SW 1271 (cell line): ENCODE measurements around the gene C10orf62.
A peak's percentile ranks its signal among the peaks of the same experiment; 100 is the strongest.
"Not testable (repeated sequence)": the region's sequence is repeated elsewhere in the genome, so short reads cannot be mapped to it uniquely, and the experiment has no call there.

ENCODE experiments used
- DNase-seq, 2 experiments: peaks; one replicate each; lab custom pipeline; 2025; lab: John Stamatoyannopoulos, UW

The C10orf62 gene, protein sequence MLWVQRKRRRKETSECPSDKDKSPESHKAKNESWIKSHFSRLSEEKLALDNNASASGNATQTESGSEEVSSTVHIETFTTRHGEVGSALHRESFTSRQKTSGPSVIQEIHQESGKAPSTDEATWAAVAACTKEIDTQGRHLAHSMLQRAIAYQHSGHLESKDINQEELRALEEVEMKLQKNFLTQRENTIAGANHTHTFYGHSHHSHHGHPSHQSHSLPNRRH

DNA sequence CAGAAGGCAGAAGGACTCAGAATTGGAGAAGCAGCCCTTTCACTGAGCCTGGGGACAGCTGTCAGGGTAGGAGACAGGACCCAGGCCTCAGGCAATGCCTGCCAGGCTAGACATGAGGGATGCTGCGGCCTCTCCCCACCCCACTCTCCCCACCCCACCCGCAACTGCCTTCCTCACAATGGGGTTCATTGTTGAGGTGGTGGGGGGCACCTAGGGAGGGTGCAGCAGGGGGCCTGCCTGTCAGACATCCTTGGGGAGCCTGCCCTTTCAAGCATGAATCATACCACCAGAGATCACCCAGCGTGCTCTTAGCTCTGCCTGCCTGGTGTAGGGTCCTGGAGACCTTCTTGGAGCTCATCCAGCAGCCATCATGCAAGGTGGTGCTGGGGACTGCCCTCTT, at the start of gene C10orf62:
TSS of gene C10orf62 (plus strand) at position 243 of the 400 bp plus-strand sequence. CDS start 177 bp downstream, outside the sequence.
- DNase-seq, result no peak

DNA sequence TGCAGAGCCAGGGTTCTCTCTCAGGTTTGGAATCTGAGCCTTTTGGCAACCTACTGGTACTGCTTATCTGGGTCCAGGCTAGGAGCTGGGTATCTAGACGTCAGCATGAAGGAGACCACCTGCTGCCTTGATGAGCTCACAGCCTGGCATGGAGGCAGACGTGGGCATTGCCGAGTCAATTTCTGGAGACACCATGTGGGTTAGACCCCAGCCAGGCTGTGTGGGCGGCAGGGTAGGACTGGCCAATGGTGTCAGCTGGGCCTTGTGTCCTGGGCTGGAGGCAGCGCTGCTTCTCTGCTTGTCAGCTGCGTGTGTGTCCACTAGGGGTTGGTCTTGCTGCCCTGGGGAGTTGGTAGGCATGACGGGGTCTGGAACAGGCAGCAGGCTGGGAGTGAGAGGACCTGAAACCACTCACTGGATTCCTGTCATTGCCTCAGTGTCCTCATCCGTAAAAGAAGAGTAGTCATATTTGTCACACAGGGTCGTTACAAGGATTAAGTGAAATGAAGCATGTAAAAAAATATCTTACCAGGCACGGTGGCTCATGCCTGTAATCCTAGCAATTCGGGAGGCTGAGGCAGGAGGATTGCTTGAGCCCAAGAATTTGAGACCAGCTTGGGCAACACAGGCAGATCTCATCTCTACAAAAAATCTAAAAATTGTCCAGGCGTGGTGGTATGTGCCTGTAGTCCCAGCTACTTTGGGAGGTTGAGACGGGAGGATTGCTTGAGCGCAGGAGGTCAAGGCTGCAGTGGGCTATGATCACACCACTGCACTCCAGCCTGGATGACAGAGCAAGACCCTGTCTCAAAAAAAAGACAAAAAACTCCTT, 48.6 kb upstream of the C10orf62 start:
- no peak for DNase-seq

- peak; percentile 35 to 77 for DNase-seq
Measured at GRCh38 chr10:97542169-97543024, 47.1 kb upstream of the C10orf62 start.

- peak; percentile 55 to 87 for DNase-seq
Measured at GRCh38 chr10:97543025-97543546, 46.4 kb upstream of the C10orf62 start.

DNA sequence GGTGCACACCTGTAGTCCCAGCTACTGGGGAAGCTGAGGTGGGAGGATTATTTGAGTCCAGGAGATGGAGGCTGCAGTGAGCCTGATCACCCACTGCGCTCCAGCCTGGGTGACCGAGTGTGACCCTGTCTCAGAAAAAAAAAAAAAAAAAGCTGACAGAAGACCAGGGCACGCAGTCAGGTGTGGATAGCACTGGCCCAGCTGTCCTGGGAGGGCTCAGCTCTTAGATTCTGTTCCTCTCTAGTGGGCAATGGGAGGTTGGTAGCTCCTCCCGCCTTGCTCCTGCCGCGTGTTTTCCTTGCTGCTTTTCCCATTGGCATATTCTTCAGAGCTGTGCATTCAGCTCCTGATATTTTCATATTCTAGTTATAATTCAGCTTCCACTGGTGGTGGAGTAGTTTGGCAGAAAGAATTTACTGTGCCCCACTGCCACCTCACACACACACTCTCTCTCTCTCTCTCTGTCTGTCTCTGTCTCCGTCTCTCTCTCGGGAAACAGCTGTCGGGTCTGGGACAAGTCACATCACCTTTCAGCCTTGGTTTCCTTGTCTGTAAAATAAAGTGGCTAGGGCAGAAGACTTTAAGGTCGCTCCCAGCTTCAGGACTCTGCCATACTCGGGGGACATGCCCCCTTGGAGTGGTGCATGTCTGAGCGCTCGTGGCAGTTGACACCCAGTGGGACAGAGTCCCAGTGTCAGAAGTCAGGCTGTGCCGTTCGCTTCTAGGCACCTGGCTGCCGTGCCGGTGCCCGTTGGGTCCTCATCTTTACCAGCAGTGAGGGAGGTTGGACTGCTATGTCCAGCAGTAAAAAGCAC, 42.9 kb upstream of the C10orf62 start:
- DNase-seq, result no peak

- DNase-seq, result no peak
Measured at GRCh38 chr10:97547271-97547600, 42.3 kb upstream of the C10orf62 start.

DNA sequence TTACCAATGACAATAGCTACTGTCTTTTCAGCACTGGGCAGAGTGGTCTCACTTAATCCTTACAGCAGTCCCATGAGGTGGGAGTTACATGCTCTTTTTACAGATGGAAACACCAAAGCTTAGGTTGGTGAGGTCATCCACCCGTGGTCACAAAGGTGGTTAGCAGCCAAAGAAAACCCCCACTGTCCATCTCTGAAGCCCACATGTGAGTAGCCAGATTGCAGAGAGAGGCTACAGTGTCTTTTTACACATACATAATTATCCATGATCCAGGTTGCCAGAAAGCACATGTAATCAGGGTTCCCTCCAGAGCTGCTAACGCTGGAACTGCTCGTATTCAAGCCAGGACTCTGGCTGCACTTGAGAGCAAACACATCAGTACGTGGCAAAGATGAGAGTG, 41.6 kb upstream of the C10orf62 start:
- no peak for DNase-seq

DNA sequence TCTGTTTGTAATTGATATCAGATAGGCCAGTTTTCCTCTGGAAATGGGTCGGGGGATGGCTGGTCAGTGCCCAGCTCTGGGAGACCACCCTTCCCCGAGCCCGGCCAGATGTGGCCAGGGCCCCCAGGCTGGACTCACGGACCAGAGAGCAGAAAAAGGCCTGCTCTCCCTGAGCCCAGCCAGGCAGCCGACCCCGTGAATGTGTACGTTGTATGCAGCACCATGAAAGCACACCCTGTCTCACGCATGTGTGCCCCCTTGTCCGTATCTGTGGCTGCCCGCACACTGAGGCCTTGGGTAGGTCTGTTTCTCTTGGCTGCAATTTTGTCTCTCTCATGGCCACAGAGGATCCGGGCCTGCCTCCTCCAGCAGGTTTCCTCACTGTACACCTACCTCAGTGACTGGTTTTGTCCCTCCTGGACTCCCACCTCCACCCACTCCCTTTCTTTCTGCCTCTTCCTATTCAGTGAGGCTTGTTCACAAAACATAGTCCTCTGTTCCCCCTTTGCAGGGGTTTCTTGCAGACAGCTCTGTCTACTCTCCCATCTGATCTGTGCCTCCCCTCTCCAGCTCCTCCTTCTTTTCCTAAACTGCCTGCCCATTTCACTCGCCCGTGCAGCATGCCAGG, 40.6 kb upstream of the C10orf62 start:
- DNase-seq, result no peak

- no peak for DNase-seq
Measured at GRCh38 chr10:97549587-97550322, 39.8 kb upstream of the C10orf62 start.

GRCh38 chr10:97550336-97551149, 39.0 kb upstream of the C10orf62 start:
- no peak for DNase-seq

DNA sequence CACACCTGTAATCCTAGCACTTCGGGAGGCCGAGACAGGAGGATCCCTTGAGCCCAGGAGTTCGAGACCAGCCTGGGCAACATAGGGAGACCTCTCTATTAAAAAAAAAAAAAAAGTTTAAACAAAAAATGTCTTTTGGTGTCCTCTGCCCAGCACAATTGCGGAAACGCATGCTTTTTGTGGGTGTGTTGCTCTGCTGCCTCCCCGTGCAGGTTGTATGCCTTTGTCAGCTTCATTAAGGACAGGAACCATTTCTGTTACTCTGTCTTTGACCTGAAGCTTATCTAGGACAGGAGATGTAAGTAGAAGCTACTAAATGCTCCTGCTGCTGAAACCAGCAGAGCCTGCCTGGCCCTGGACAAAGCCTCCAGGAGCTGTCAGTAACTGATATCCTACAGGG, 38.2 kb upstream of the C10orf62 start:
- no peak for DNase-seq

DNA sequence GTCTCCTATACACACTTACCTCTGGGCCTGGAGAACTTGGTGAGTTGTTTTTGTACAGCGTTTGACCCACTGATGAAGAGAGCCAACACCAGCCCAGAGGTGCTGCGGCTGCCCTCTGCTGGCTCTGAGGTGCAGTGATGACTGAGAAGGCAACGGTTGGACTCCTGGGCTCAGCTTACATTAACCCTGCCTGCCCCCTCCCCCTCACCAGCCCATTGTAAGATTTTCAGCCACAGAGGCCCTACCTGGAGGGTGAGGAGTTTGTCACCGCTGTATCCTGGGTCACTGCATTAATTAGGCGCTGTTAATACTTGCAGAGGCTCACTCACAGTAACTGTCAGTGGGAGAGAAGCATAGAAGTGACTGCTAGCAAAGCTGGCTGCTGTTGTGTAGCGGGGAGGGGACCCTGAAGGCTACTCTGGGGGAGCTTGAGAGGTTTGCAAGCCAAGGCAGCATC, 35.9 kb upstream of the C10orf62 start:
- DNase-seq, result peak in 1 of 2 experiments; percentile 65

DNA sequence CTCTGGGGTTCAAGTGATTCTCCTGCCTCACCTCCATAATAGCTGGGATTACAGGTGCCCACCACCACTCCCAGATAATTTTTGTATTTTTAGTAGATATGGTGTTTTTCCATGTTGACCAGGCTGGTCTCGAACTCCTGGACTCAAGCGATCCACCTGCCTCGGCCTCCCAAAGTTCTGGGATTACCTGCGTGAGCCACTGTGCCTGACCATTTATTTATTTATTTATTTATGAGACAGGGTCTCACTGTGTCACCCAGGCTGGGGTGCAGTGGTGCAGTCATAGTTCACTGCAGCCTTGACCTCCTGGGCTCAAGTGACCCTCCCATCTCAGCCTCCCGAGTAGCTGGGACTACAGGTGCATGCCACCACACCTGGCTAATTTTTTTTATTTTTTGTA, 35.2 kb upstream of the C10orf62 start:
- not testable (repeated sequence) for DNase-seq

GRCh38 chr10:97555541-97555940, 34.0 kb upstream of the C10orf62 start:
- not testable (repeated sequence) for DNase-seq

DNA sequence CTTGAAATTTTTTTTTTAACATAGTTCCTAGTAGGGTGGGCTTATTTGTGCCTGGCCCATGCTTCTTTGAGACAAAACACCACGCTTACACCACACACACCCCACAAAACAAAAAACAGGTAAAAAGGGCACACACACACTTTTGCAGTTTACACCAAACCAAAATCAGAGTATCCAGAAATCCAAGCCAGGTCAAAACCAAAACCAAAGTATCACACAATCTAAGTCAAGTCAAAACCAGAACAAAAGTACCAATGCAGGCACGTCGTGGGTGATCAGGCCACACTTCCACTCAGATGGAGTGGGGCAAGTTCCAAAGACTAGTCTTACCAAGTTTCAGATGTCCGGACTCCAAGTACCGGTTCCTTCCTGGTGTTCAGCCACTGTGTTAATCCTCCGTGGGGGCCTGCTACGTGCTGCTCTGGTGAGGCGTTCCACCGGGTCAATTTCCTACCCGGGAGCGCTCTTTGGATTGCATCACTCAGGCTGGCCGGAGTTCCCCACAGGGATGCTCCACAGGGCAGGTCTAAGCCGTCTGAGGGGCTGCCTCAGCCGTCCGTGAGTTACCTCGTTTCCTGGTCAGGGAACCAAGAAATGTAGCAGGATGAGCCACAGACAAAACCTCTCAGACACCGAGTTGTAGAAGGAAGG, 28.7 kb upstream of the C10orf62 start:
- DNase-seq, result not testable (repeated sequence)

DNA sequence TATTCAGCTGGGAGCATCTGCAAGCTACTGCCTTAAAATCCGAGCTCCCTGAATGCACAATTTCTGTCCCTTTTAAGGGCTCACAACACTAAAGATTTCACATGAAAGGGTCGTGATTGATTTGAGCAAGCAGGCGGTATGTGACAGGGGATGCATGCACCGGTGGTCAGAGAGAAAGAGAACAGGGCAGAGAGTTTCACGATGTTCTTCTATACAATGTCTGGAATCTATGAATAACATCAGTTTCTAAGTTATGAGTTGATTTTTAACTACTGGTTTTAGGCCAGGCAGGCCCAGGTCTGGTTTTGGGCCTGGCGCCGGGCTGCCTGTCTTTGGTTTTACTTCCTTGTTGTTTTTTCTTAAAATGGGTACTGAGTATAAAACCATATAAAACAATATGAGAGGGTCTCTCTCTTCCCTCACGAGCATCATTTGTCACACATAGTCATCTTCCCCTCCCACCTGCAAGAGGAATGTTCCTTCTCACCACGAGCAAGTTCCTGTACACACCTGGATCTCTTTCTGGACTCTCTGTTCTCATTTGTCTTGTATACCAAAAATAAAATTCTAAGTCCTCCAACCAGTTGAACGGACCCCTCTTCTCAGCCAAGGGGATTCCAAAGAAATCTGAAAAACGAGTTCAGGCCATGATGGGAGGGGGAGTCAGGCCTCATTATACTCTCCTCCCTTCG, 28.0 kb upstream of the C10orf62 start:
- DNase-seq, result not testable (repeated sequence)

GRCh38 chr10:97562329-97562728, 27.2 kb upstream of the C10orf62 start:
- not testable (repeated sequence) for DNase-seq

DNA sequence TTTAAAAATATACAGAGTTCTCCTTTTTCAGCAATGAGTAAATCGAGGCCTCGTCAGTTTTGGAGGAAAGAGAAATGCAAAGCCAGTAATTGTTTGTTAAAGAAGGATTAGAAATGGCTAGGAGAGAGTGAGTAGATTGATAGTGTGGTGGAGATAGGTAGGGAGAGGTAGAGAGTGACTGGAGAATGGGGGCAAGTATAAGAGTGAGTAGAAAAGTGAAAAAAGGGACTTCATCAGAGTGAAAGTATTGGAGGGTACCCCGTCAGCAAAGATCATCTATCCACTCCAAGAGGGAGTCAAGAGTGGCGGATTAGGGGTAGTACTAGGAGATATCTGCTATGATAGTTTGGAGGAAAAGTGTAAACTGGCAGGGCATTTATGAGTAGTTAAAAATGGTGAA, 26.2 kb upstream of the C10orf62 start:
- DNase-seq, result no peak
